HG02588 (cell line): ENCODE data around the gene ZC3H7A.
"Not testable (repeated sequence)": the region's sequence is repeated elsewhere in the genome, so short reads cannot be mapped to it uniquely, and the experiment has no call there.

Experiments
- ATAC-seq: cut with Tn5 transposase; IDR thresholded peaks from one replicate; pipeline ENCODE4 v1.9.1; 2021; ENCODE audit warnings: mild to moderate bottlenecking, moderate library complexity; ENCODE audit not compliant: unreplicated experiment

The ZC3H7A gene

GRCh38 chr16:11797166-11797956 is at the start of gene ZC3H7A:
Gene ZC3H7A, minus strand, starts transcription at chr16:11797258. Its CDS starts 14,904 bp downstream, at chr16:11782354.
- ATAC-seq: peak; percentile 89

- ATAC-seq: no peak
Measured at GRCh38 chr16:11844499-11844898, 47.4 kb upstream of the ZC3H7A start.

- ATAC-seq: no peak
Measured at GRCh38 chr16:11843861-11844260, 46.8 kb upstream of the ZC3H7A start.

- ATAC-seq: no peak
Measured at GRCh38 chr16:11843206-11843605, 46.1 kb upstream of the ZC3H7A start.

GRCh38 chr16:11841026-11841425 is 44.0 kb upstream of the ZC3H7A start:
- no peak for ATAC-seq

GRCh38 chr16:11836650-11837244 is 39.7 kb upstream of the ZC3H7A start:
- no peak for ATAC-seq

- ATAC-seq: no peak
Measured at GRCh38 chr16:11835891-11836649, 39.0 kb upstream of the ZC3H7A start.

- no peak for ATAC-seq
Measured at GRCh38 chr16:11835309-11835708, 38.3 kb upstream of the ZC3H7A start.

- ATAC-seq: no peak
Measured at GRCh38 chr16:11833951-11834695, 37.1 kb upstream of the ZC3H7A start.

- ATAC-seq: no peak
Measured at GRCh38 chr16:11828696-11829095, 31.6 kb upstream of the ZC3H7A start.

GRCh38 chr16:11825520-11826165 is 28.6 kb upstream of the ZC3H7A start:
- ATAC-seq: not testable (repeated sequence)

- no peak for ATAC-seq
Measured at GRCh38 chr16:11824362-11824761, 27.3 kb upstream of the ZC3H7A start.

GRCh38 chr16:11823645-11824044 is 26.6 kb upstream of the ZC3H7A start:
- ATAC-seq: not testable (repeated sequence)

- no peak for ATAC-seq
Measured at GRCh38 chr16:11819798-11820197, 22.7 kb upstream of the ZC3H7A start.

GRCh38 chr16:11818970-11819369 is 21.9 kb upstream of the ZC3H7A start:
- ATAC-seq: not testable (repeated sequence)

- ATAC-seq: no peak
Measured at GRCh38 chr16:11816123-11816522, 19.1 kb upstream of the ZC3H7A start.

- ATAC-seq: not testable (repeated sequence)
Measured at GRCh38 chr16:11814800-11815199, 17.7 kb upstream of the ZC3H7A start.

- ATAC-seq: no peak
Measured at GRCh38 chr16:11806721-11807120, 9.7 kb upstream of the ZC3H7A start.

- no peak for ATAC-seq
Measured at GRCh38 chr16:11805556-11805955, 8.5 kb upstream of the ZC3H7A start.

GRCh38 chr16:11801481-11802021 is 4.5 kb upstream of the ZC3H7A start:
- no peak for ATAC-seq
